ENCODE data around the gene SNX33. TPM values are rescaled to one million over a fixed set of nuclear protein-coding genes. Genes with fewer than 3 reads are reported as not detected.

SNX33 gene
- total and polyA plus RNA-seq, 2 donors (not counting 1 experiment from before 2014, with no cell fraction given): 0.22 to 0.59 TPM

DNA sequence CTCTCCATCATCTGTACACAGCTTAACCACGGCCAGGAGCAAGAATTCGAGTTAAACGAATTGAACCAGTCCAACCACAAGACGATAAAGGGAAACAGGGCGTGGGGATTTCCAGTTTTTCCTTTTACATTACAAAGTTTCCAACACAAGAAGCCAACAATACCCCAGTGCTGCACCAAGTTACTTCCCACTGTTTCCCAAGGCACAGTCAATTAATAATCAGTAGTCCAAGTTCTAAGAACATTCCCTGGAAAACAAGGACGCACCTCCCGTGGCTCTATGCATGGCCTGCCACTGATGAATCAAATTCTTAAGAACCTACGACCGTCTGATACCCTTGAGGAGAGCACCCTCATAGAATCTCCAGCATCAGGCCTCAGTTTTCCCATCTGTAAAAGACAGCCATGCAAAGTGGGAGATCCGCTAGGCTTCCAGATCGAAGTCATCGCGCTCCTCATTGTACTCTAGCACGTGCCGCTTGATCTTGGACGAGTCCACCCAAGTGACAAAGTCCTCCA, 8.5 kb upstream of the SNX33 start:
- Mint-ChIP-seq H3K27me3 (no peaks in the 10 kb centered on the region), H3K4me3 (peak overlapping the region; percentile 95), H3K27ac (peak overlapping the region; percentile 96), H3K4me1 (peaks cover 40% of the 10 kb centered on the region), H3K9me3 (ENCODE audit: insufficient read depth) (no peaks in the 10 kb centered on the region)
- 2% methylated on average over 16 of the region's 16 CpGs for WGBS (ENCODE audit: insufficient coverage)
- Histone ChIP-seq H3K79me2 (ENCODE audit: control insufficient read depth, insufficient read depth, low read length) (peaks cover 40% of the 10 kb centered on the region), H3K9me3 (ENCODE audit: control extremely low read depth in 1 of 3, control insufficient read depth in 2 of 3, insufficient read depth in 1 of 3, low read length in 2 of 3) (no peaks in the 10 kb centered on the region), H3K4me1 (ENCODE audit: control insufficient read depth in 2 of 2, insufficient read depth in 2 of 2, low read length in 2 of 2) (peaks cover 29 to 36% of the 10 kb centered on the region in 2 donors), H4K20me1 (ENCODE audit: control insufficient read depth, insufficient read depth, low read length, poor library complexity, severe bottlenecking) (peaks cover 25% of the 10 kb centered on the region), H2AFZ (ENCODE audit: insufficient read depth, low read depth, low read length, poor library complexity, severe bottlenecking) (peak overlapping the region; percentile 91), H3K4me3 (ENCODE audit: control extremely low read depth in 1 of 5, extremely low read depth in 1 of 5, insufficient read depth in 1 of 5, low read depth in 2 of 5, low read length in 4 of 5) (peak overlapping the region; percentile 72 to 91 (median 84)), H3K4me2 (replicated peaks; ENCODE audit: low read depth, low read length, poor library complexity, severe bottlenecking) (peak overlapping the region; percentile 97), H3K36me3 (replicated peaks in 1 of 2; ENCODE audit: control extremely low read depth in 1 of 2, control insufficient read depth in 1 of 2, extremely low read depth in 1 of 2, insufficient read depth in 2 of 2, low read length in 1 of 2) (peaks cover 0 to 10% of the 10 kb centered on the region in 2 experiments), H3K9ac (ENCODE audit: low read length) (peak overlapping the region; percentile 95), H3K27me3 (replicated peaks in 1 of 4; ENCODE audit: control extremely low read depth in 1 of 4, control insufficient read depth in 3 of 4, insufficient read depth in 4 of 4, low read length in 3 of 4) (peaks cover 0 to 2% (median 0%) of the 10 kb centered on the region in 4 experiments), H3K27ac (ENCODE audit: low read length in 2 of 2) (peak overlapping the region; percentile 78 to 81)
- DNase-seq (no peak), ATAC-seq (ENCODE audit: low read depth) (no peak)
- ChIA-PET POLR2A (interaction anchor here (0.8 to 4.5 kb wide), 8 partner anchors 9 to 271 kb away, joined by 4 to 38 read pairs (median 12); partner anchors contain the start of genes MAN2C1, PTPN9, SIN3A and SNUPN), CTCF (interaction anchor here (0.8 to 3.8 kb wide), 6 partner anchors 8 to 596 kb away, joined by 4 to 29 read pairs (median 6); partner anchors contain the start of genes MAN2C1, PTPN9 and SNUPN)
- TF ChIP-seq EZH2 (IDR thresholded peaks at IDR 0.05; ENCODE audit: borderline replicate concordance, insufficient read depth, low read depth, low read length, poor library complexity, severe bottlenecking) (no peak), CTCF (IDR thresholded peaks at IDR 0.05) (no peak)
- intact Hi-C loops (cut with micrococcal nuclease): loop anchor here (10.0 kb wide), 1 partner anchor 1644 kb away; the partner anchor contains the start of genes PML and STOML1
